Hematopoietic multipotent progenitor cell (in vitro differentiated cells): ENCODE results near the gene NAA30. TPM values are rescaled to one million over a fixed set of nuclear protein-coding genes. Genes with fewer than 3 reads are reported as not detected.

Experiments used
- total RNA-seq: library from RNA; depleted of rRNA; stranded (reverse); fragments of >200 nt; gene quantifications from one replicate; pipeline ENCODE4 v1.2.3, GENCODE V29; 2012

Gene NAA30
- total RNA-seq, 1 donor: 9.4 TPM

Other genes starting within 250 kb of the NAA30 start
- gene EXOC5, start 121.7 kb upstream of the NAA30 start, total RNA-seq: 14.0 TPM
- 22.4 TPM for gene AP5M1, start 121.6 kb upstream of the NAA30 start, total RNA-seq
- gene CCDC198, start 103.3 kb downstream of the NAA30 start, total RNA-seq: not detected